ENCODE results near the gene LPP.

The LPP gene

DNA sequence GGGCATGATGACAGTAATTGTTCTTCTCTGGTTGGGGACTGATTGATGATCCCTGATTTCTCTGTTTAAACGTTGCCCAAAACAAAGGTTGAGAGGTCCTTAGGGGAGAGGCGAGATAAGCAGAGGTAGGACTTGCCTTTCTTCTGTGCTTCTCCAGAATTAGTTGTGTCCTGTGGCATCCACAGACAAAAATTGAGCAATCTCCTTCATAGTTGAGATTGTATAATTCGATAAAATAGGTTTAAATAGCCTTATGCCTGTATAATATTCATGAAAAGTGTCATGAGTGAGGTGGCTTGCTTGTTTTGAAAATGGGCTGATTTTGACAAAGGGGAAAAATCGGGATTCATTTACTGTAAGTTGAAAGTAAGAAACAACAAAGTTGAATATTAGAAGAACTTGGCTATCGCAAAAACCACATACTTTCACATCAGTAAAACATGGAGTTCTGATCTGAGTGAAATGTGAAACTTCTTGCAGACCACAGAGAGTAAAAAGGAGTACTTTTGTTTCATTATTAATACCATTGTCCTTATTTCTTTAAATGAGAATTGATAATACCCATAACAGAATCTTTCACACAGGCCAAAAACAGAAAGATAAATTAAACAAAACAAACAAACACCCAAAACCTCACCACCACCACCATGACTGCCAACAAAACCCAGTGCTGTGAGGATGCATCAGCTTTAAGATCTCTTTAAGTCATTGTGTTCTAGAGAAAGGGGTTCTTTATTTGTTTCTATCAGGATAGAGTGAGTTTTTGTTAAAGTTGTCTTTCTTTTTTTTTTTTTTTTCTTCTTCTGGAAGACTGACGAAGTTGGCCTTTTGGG lies 155.7 kb downstream of the LPP start:
- Histone ChIP-seq H3K79me2 (ENCODE audit: low read length) (no peaks in the 10 kb centered on the region), H3K4me1 (ENCODE audit: low read length) (peaks cover 4% of the 10 kb centered on the region; the same call in 1 of the 2 replicates), H2AFZ (ENCODE audit: low read length) (no peak overlapping the region), H3K4me3 (ENCODE audit: low read length) (no peak overlapping the region), H3K27me3 (replicated peaks; ENCODE audit: insufficient read depth, low read length) (peaks cover 60% of the 10 kb centered on the region), H3K9ac (ENCODE audit: low read length) (no peak overlapping the region), H3K27ac (ENCODE audit: low read length) (no peak overlapping the region), H3K4me2 (ENCODE audit: low read depth, low read length) (0 out of 2 replicates have a peak overlapping the region, but pooled peaks have one; percentile 14), H3K9me2 (replicated peaks; ENCODE audit: insufficient read depth, low read length) (no peaks in the 10 kb centered on the region), H3K9me3 (replicated peaks; ENCODE audit: insufficient read depth, low read length) (no peaks in the 10 kb centered on the region), H3F3A (ENCODE audit: insufficient read depth, low read length) (peaks cover 9% of the 10 kb centered on the region), H3K36me3 (replicated peaks; ENCODE audit: insufficient read depth, low read length) (no peaks in the 10 kb centered on the region), H4K20me1 (ENCODE audit: insufficient read depth, low read length) (no peaks in the 10 kb centered on the region)
- DNase-seq, result peak; percentile 75
- TF ChIP-seq EZH2 (optimal IDR thresholded peaks at IDR 0.05; ENCODE audit: low read depth, low read length), result no peak
- peak; percentile 84; the same call in 1 of the 2 replicates for TF ChIP-seq EZH2phosphoT487 (IDR thresholded peaks at IDR 0.05; ENCODE audit: low read length)
- TF ChIP-seq, protein P1, sequence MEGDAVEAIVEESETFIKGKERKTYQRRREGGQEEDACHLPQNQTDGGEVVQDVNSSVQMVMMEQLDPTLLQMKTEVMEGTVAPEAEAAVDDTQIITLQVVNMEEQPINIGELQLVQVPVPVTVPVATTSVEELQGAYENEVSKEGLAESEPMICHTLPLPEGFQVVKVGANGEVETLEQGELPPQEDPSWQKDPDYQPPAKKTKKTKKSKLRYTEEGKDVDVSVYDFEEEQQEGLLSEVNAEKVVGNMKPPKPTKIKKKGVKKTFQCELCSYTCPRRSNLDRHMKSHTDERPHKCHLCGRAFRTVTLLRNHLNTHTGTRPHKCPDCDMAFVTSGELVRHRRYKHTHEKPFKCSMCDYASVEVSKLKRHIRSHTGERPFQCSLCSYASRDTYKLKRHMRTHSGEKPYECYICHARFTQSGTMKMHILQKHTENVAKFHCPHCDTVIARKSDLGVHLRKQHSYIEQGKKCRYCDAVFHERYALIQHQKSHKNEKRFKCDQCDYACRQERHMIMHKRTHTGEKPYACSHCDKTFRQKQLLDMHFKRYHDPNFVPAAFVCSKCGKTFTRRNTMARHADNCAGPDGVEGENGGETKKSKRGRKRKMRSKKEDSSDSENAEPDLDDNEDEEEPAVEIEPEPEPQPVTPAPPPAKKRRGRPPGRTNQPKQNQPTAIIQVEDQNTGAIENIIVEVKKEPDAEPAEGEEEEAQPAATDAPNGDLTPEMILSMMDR (IDR thresholded peaks at IDR 0.05; ENCODE audit: low read length), result no peak

GRCh38 chr3:188310270-188310710 lies 156.3 kb downstream of the LPP start:
- no peak overlapping the region for H2AFZ ChIP-seq (ENCODE audit: low read length)
- H3K4me3 ChIP-seq (ENCODE audit: low read length), result no peak overlapping the region
- no peak for DNase-seq
- no peak overlapping the region for H3K4me2 ChIP-seq (ENCODE audit: low read depth, low read length)
- no peaks in the 10 kb centered on the region for H3K36me3 ChIP-seq (replicated peaks; ENCODE audit: insufficient read depth, low read length)
- no peaks in the 10 kb centered on the region for H3K79me2 ChIP-seq (ENCODE audit: low read length)
- peaks cover 57% of the 10 kb centered on the region for H3K27me3 ChIP-seq (replicated peaks; ENCODE audit: insufficient read depth, low read length)
- H4K20me1 ChIP-seq (ENCODE audit: insufficient read depth, low read length), result no peaks in the 10 kb centered on the region
- no peak overlapping the region for H3K27ac ChIP-seq (ENCODE audit: low read length)
- H3K9ac ChIP-seq (ENCODE audit: low read length), result no peak overlapping the region
- peaks cover 4% of the 10 kb centered on the region; the same call in 1 of the 2 replicates for H3K4me1 ChIP-seq (ENCODE audit: low read length)
- TF ChIP-seq, protein P1 (IDR thresholded peaks at IDR 0.05; ENCODE audit: low read length), result no peak
- no peak for TF ChIP-seq EZH2phosphoT487 (IDR thresholded peaks at IDR 0.05; ENCODE audit: low read length)
- TF ChIP-seq EZH2 (optimal IDR thresholded peaks at IDR 0.05; ENCODE audit: low read depth, low read length), result no peak
- no peaks in the 10 kb centered on the region for H3K9me3 ChIP-seq (replicated peaks; ENCODE audit: insufficient read depth, low read length)
- no peaks in the 10 kb centered on the region for H3K9me2 ChIP-seq (replicated peaks; ENCODE audit: insufficient read depth, low read length)
- peaks cover 9% of the 10 kb centered on the region for H3F3A ChIP-seq (ENCODE audit: insufficient read depth, low read length)

GRCh38 chr3:188315553-188315952 lies 161.6 kb downstream of the LPP start:
- H3K9me3 ChIP-seq (replicated peaks; ENCODE audit: insufficient read depth, low read length), result no peaks in the 10 kb centered on the region
- no peak overlapping the region for H3K27ac ChIP-seq (ENCODE audit: low read length)
- no peaks in the 10 kb centered on the region for H3K4me1 ChIP-seq (ENCODE audit: low read length)
- H3K36me3 ChIP-seq (replicated peaks; ENCODE audit: insufficient read depth, low read length), result no peaks in the 10 kb centered on the region
- H2AFZ ChIP-seq (ENCODE audit: low read length), result no peak overlapping the region
- no peaks in the 10 kb centered on the region for H3F3A ChIP-seq (ENCODE audit: insufficient read depth, low read length)
- no peak overlapping the region for H3K9ac ChIP-seq (ENCODE audit: low read length)
- peaks cover 23% of the 10 kb centered on the region for H3K27me3 ChIP-seq (replicated peaks; ENCODE audit: insufficient read depth, low read length)
- H4K20me1 ChIP-seq (ENCODE audit: insufficient read depth, low read length), result no peaks in the 10 kb centered on the region
- TF ChIP-seq, protein P1 (IDR thresholded peaks at IDR 0.05; ENCODE audit: low read length), result no peak
- TF ChIP-seq EZH2 (optimal IDR thresholded peaks at IDR 0.05; ENCODE audit: low read depth, low read length), result no peak
- no peak for TF ChIP-seq EZH2phosphoT487 (IDR thresholded peaks at IDR 0.05; ENCODE audit: low read length)
- H3K4me2 ChIP-seq (ENCODE audit: low read depth, low read length), result no peak overlapping the region
- no peak for DNase-seq
- no peak overlapping the region for H3K4me3 ChIP-seq (ENCODE audit: low read length)
- no peaks in the 10 kb centered on the region for H3K79me2 ChIP-seq (ENCODE audit: low read length)
- no peaks in the 10 kb centered on the region for H3K9me2 ChIP-seq (replicated peaks; ENCODE audit: insufficient read depth, low read length)

All from MM.1S (cell line).